ENCODE measurements around the gene NCOR2.

Gene NCOR2

DNA sequence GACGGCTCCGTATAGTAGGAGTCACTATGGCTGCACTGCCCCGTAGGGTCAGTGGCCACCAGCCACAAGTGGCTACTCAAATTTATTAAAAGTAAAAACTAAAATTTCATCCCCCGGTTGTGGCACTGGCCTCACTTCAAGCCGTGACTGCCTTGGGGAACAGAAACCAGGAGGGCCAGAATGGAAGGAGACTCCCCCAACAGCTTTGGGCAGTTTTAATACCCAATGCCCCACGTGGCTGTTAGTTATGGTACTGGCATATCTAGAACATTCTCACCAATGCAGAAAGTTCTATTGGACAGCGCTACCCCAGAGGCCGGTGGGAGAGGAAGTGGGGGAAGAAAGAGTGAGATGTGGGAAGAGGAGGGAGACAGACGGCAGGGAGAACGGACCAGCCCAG lies 6.2 kb downstream of the NCOR2 start:
- in situ Hi-C loops (cut with HindIII; ENCODE audit: low sequenced_read_pairs): no loop called here

DNA sequence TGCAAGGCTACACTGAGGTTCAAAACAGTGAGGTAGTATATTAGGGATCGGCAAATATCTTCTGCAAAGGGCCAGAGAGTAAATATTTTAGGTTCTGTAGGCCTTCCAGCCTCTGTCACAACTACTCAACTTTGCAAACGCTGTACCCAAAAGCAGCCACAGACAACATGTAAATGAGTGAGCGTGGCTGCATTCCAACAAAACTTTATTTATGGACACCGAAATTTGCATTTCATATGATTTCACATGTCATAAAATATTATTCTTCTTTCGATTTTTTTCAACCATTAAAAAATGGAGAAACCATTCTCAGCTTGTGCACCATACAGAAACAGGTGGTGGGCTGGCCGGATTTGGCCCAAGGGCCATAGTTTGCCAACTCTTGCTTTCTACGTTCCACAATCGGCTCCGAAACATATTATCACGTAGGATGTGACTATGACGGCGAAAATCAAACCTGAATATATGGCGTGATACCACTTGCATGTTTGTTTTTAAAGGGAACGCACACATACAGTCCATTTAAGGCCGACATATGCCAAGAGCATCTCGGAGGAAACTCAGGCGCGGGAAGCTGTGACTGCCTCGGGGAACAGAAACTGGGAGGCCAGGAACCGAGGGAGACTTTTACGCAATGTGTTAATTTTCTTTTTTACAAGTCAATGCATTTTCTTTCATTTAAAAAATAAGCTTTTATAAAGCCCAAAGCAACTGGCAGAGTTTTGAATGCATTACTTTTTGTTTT lies 7.1 kb downstream of the NCOR2 start:
- in situ Hi-C loops (cut with HindIII; ENCODE audit: low sequenced_read_pairs): no loop called here

DNA sequence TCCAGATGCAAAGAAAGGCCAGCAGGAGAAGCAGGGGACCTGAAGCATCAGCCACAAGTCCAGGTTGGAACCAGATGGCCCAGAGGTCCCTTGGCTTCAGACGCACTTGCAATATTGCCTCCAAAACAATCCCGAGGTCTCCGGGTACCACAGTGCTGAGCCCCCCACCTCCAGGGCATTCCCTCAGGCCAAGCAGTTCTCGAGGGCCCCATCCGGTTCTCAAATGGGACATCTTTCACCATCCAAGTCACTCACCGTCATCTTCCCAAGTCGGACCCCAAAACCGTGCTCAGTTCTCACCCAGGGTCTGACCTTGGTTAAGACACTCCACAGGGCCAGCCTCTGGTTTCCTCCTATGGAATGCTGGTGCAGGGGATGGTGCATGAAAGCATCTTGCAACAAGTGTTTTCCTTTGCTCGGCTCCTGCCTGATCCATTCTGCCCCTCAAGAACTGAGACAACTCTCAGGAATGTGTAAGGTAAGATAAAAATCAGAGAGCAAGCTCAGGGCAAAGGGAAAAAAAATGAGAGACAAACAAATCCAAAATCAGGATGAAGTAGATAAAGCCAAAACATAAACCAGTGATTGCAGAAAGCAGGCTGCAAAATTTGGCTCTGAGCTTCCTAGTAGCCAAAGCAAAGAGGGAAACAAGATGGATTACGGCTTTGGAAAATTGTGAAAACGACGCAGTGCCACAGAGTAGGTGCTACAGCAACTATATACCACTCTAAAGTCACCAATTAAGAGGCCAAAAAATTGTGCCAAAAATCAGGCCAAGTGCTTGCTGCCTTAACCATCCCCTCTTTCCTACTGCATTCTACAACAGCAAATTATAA lies 8.0 kb downstream of the NCOR2 start:
- in situ Hi-C loops (cut with HindIII; ENCODE audit: low sequenced_read_pairs): no loop called here

DNA sequence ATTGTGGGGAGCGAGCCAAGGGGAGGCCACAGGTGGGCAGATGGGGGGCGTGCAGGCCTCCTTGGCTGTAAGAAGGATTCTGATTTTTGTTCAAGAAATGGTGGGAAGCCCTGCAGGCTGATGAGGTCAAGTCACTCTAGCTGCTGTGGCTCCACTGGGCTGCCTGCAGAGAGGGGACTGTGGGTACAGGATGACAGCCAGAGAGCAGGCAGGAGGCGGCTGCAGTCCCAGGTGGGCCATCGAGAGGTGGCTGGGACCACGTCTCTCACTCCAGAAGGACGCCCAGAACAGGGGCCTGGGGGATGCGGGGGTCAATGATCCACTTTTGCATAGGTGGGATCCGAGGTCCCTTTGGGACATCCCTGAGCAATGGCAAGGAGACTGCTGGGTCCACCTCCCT lies 9.1 kb downstream of the NCOR2 start:
- in situ Hi-C loops (cut with HindIII; ENCODE audit: low sequenced_read_pairs): no loop called here

DNA sequence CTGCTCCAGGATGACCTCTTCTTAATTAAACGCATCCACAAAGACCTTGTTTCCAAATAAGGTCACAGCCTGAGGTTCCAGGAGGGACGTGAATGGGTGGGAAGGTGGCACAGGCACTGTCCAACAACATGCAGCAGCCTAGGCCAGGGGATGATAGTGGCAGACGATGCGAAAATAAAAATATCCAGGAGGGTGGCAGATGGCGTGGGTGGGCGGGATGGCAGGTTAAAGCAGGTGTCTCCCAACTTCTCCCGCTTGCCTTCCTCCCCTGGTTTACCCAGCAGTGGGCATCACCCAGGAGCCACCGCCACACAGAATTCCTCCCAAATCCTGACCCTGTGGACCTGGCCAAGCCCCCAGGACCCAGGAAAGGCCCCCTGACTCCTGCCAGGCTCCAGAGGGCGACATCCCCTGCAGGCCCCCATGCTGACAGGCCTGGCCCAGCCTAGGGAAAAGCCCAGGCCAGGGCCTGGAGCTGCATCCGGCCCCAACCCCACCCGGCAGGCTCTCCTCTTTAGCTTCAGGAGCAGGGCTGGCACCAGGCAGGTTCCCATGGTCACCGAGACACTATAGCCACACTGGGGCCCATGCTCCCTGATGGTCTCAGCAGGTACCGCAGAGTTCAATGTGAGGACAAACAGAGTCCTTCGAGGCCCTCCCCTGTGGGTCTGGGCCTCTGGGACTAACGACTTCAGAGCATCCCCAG lies 9.7 kb downstream of the NCOR2 start:
- in situ Hi-C loops (cut with HindIII; ENCODE audit: low sequenced_read_pairs): no loop called here

DNA sequence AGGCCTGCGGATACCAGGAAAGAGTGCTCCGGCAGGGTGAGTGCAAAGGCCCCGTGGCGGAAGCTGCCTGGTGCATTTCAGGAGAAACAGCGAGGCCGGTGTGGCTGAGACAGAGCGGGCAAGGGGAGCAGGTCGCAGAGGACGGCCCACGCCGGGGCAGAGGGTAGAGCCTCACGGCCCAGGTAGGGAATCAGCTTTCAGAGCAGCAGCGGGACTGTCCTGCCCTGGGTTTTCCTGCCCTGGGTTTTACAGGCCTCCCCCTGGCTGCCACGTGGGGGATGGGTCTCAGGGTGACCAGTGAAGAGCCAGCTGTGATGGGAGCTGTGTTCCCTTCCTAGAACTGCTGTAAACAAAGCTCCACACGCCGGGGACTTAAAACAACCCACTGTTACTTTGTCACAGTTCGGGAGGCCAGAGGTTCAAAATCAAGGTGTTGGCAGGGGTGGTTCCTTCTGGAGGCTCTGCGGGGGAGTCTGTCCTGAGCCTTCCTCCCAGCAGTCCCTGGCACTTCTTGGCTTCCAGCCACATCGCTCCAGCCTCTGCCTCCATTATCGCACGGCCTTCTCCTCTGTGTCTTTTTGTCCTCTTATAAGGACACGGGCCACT lies 10.4 kb downstream of the NCOR2 start:
- in situ Hi-C loops (cut with HindIII; ENCODE audit: low sequenced_read_pairs): no loop called here

DNA sequence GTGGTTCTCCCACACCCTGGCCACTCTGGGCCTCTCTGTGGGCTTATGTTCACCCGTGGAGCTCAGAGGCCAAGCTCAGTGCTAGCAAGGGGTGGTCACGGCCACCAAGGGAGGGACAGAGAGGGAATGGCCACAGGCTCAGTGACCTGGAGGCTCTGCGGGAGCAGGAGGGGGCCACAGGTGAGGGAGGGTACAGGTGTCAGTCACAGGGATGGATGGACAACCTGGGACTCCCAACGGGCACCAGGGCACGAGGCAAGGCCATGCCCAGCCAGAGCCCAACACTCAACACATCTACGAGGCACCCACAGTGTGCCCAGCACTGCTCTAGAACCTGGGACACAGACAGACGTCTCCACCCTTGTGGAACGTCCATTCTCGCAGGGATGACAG lies 11.3 kb downstream of the NCOR2 start:
- in situ Hi-C loops (cut with HindIII; ENCODE audit: low sequenced_read_pairs): no loop called here

DNA sequence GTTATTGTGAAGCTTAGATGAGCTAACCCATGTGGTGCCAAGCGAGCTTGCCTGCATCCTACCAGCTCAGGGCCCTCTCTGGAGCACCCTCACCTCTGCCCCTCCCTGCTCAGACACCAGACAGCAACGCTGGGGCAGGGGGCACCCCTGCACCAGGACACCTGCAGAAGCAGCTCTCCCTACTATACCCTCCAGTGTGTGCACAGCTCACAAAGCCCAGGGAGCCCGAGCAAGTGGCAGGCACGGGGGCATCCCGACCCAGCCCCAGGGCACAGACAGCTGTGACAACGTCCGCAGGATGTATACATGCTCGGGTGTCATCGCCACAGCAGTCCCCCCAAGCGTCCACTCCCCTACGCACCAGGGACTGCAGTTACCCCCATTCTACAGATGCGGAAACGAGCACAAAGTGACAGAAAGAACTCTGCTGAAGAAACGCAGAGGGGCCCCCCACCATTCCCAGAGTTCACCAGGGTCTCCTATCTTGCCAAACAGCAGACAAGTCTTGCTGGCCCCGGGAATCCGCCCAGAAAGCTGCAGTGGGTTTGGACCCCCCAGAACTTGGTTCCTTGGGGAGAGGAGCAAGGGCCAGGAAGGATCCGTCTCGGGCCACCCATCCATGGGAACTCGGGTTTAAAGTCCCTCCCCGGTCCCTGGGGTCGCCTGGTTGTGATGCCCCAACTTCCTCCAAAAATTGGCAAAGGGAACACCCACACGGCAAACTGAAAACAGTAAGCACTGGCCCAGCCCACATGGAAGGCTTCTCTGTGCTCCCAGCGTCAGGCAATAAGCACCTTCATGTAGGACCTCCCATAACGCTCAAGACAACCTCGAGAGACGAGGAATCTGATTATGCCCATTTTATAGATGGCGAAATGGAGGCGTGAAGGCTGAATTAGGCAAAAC lies 12.0 kb downstream of the NCOR2 start:
- in situ Hi-C loops (cut with HindIII; ENCODE audit: low sequenced_read_pairs): no loop called here

DNA sequence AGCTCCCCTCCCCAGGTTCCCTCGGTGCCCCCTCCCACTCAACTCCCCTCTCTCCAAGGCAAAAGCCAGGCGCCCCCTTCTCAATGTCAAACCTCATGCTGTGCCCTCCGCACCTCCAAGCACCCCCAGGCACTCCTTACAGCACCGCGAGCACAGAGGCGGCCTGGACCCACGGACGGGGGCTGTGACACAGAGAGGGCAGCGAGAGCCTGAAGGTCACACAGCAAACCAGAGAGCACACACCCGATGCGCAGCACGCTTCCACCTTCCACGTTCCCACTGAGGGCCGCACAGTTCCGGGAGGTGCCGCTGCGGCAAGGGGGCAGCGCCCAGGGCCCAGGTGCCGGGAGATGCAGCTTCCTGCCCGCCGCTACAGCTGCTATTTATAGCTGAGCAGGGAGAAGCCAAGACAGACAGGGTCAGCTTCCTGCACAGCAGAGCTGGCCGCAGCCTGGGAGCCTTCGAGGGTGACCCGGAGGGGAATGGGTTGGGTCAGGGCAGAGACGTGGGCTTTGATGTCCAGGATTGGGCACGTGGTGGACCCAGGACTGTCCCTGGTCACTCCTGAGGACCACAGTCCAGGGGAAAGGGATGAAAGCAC lies 12.9 kb downstream of the NCOR2 start:
- in situ Hi-C loops (cut with HindIII; ENCODE audit: low sequenced_read_pairs): no loop called here

DNA sequence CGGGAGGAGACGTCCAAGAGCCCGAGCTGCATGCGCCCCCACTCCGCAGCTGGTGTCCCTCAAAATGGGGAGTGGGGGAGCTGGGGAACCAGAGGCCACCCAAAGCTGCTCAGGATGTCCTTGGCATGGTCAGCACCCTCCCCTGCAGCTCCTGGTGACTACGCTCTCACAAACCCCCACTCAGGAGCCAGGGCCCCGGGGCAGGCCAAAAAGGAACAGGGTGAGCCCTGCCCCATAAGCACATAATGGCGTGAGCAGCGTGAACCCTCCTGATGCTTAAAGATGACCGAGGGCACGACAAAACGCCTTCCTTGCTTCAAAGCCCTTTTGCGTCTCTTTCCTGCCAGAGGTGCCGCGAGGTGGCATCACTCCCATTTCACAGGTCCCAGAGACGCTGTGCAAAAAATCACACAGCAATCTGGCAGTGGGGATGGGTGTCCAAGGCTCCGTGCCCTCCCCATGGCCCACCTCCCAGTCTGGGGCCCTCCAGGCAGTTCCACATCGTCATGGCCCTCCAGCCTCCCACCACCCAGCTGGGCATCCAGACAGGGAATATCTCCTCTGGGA lies 13.5 kb downstream of the NCOR2 start:
- in situ Hi-C loops (cut with HindIII; ENCODE audit: low sequenced_read_pairs): no loop called here

DNA sequence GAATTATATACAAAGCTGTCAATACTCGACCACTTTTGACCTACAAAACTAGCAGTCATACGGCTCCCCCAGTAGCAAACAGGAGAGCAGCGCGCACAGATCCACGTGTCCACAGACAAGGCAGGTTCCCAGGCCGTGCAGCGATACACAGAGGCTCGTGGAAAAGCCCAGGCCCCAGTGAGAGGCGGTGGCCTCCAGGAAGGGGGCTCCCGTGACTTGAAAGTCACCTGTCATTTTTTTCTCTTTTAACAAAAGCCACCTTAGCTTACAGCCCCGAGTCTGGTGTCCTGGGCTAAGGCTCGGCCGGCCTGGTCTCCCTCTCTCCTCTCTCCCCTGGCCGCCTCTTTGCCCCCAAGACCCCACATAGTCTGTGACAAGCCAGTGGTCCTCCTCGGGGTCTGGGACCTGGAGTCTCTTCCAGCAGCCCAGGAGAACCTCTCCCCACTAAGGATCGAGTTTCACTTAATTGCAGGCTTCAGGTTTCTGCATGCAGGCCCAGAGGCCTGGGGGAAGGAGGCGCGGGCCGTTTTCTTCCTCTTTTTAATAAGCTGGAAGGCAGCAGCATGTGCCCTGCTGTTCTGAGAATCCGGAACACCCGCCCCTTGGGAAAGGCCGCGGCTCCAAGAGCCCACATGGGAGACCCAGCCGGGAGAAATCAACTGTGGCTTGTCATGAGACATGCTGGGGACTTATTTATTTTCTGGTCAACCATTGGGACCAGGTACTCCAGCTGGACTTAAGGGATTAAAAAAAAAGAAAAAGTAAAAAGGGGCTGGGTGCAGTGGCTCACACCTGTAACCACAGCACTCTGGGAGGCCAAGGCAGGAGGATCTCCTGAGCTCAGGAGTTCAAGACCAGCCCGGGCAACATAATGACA lies 15.9 kb downstream of the NCOR2 start:
- in situ Hi-C loops (cut with HindIII; ENCODE audit: low sequenced_read_pairs): no loop called here

DNA sequence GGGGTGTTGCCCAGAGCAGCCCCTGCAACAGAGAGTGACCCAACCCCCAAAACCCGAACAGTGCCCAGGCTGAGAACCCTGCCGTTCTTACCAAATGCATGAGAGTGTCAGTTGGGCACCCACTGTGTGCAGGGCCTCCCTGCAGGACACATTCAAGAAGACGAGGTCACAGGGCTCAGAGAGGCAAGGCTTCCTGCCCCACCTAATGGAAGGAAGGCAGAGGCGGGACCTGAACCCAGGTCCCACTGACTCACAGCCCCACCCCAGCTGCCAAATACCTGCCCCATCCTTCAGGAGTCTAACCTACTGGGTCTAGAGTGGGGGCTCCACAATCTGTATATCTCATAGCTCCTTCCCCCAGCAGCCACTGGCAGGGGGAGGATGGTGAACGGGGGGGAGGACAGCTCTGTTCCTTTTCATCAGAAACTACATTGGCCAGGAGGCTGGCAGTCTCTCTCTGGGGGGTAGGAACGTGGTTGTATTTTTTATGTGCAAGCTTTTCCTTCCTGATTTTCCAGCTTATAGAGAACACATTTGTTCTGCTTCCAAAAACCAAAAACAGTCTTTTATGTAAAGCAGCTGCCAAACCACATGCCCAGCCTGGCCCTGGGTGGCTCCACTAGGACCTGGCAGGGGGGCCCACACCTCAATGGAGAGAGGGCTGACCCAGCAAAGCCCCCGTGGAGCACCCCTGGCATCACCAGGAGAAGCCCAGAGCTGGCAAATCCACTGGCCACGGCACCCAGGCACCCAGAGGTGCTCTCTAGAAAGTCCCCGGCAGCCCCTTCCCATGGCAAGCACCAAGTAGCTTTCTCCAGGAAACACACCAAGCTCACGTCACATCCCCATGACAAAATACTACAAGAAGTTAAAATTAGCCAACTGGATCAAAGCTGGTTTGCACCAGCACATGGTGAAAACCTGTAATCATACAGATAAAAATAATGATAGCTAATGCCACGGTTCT lies 17.0 kb downstream of the NCOR2 start:
- in situ Hi-C loops (cut with HindIII; ENCODE audit: low sequenced_read_pairs): no loop called here

DNA sequence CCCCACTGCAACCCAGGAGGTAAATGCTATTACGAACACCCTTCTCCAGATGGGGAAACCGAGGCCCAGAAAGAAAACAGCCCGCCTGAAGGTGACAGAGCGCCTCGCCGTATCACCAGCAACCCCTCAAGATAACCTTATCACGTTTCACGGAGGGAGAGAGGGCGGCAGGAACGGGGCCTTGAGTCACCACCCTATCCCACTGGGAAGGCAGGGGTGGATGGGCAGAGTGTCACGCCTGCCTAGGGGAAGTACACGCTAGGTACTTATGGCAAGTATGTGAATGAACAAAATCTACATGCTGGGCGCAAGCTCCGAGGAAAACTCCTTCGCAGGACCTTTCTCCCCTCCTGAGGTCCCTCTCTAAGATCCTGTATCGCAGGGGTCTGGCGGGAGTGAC lies 17.8 kb downstream of the NCOR2 start:
- in situ Hi-C loops (cut with HindIII; ENCODE audit: low sequenced_read_pairs): no loop called here

DNA sequence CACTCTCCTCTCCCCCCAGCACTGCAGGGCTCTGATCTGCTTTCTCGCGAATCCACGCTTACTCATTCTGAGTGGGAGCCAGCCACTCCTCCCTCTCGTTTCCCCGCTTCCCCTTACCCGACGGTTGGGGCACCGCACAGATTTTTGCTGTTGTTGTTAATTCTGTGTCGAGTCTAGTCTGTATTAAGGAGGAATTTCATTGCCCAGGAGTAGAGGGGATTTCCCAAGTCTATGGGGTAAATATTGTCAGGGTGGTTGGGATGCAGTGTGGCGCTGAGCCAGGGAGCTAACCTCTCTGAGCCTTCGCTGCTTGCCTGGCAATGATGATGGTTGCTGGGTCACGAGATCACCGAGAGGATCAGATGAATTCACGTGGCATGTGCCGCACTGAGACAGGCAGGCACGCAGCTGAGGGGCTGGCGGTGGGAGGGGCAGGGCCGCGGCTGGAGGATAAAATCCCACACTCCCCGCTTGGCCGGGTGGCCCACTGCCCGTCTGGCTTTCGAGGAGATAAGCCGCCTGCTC lies 18.5 kb downstream of the NCOR2 start:
- in situ Hi-C loops (cut with HindIII; ENCODE audit: low sequenced_read_pairs): no loop called here

DNA sequence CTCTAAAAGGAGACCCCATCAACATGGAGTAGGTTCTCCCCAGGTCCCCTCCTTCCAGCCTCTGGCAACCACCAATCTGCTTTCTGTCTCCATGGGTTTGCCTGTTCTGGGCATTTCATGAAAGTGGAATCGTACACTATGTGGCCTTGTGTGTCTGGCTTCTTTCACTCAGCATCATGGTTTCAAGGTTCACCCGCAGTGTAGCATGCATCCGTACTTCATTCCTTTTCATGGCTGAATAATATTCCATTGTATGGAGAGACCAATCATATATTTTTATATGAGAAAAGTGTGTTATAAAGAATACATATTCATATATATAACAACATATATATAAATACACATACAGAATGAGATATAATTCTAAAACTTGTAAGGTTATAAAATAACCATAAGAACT lies 19.8 kb downstream of the NCOR2 start:
- in situ Hi-C loops (cut with HindIII; ENCODE audit: low sequenced_read_pairs): no loop called here

DNA sequence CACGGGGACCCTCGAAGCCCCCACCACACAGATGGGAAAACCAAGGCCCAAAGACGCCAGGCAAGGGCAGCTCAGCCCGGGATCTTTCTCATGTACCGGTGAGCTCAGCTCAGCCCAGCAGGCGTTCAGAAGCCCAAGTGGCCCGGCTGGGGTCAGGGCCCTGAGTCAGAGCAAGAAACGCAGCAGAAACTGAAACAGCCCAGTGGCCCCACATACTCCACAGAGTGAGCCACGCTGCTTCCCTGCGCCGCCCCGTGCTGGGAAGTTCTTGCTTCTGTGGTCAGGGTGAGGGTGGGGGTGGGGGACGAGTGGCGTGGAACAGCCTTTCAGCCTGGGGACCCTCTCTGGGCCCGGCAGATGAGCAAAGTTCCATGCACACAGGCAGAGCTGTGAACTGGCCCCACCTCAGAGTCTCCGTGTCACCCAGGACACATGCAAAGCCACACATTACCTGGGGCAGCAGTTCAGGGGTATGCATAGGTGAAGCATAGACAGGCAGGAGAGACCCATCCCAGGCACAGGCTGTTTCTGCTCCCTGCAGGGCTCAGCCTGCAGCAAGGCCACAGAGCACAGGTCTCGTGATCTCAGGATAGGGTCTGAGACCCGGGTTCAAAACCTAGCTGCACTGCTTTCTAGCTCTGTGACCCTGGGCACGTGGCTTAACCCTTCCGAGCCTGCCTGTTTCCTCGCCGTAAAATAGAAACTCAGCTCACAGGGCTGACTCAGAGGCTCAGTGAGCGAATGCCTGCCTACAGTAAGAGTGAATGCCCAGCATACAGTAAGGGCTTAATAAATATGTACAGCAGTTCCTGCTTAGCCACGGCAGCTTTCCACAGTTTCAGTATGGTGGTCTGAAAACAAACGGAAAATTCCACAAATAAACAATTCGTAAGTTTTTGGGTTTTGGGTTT lies 21.6 kb downstream of the NCOR2 start:
- in situ Hi-C loops (cut with HindIII; ENCODE audit: low sequenced_read_pairs): no loop called here

Data from DLD1 (cell line).